GM12878 (cell line): ENCODE measurements around the gene KDM6A. TPM values are rescaled to one million over a fixed set of nuclear protein-coding genes. Genes with fewer than 3 reads are reported as not detected.

Experiments
- ATAC-seq: fragments of 200-7000 bp; cut with Tn5 transposase; 3 replicates; pipeline ENCODE4 v1.9.1; 2020; ENCODE audit warnings: mild to moderate bottlenecking, moderate library complexity
- BruUV-seq: library from RNA; stranded (reverse); fragments of 400-500 nt; replicated peaks from 2 replicates; lab custom pipeline; 2021; lab: Mats Ljungman, UMichigan
- CTCF ChIA-PET: fragments of 300-600 bp; sonication (Branson Sonifier 250); formaldehyde crosslinking; extraction: SDS; loops from one replicate; lab custom pipeline; 2021; ENCODE audit warnings: inconsistent platforms; lab: Yijun Ruan, JAX
- POLR2A ChIA-PET: fragments of 350-600 bp; formaldehyde crosslinking; extraction: SDS; loops from one replicate; lab custom pipeline; 2021; ENCODE audit warnings: inconsistent platforms; lab: Charles Lee
- RAD21 ChIA-PET: fragments of 300-600 bp; sonication (Branson Sonifier 250); formaldehyde crosslinking; loops from one replicate; lab custom pipeline; 2023; ENCODE audit warnings: antibody characterized with exemption; ENCODE audit not compliant: unreplicated experiment; lab: Charles Lee
- SMC1A ChIA-PET: fragments of 300-600 bp; sonication (Branson Sonifier 250); formaldehyde crosslinking; loops from one replicate; lab custom pipeline; 2023; ENCODE audit not compliant: unreplicated experiment, uncharacterized antibody; lab: Charles Lee
- DNase-seq: peaks from one replicate; pipeline ENCODE4 v3.0.0-alpha.2; 2011; ENCODE audit warnings: low read depth, low spot score
- FAIRE-seq: peaks from 3 replicates; lab custom pipeline; 2011; peaks lifted over from hg19 to GRCh38; lab: Jason Lieb, UNC
- H2AFZ ChIP-seq: 2 replicates; pipeline ENCODE4 v1.6.0; 2011; ENCODE audit warnings: low read depth, low read length, control low read depth; ENCODE audit not compliant: control insufficient read depth
- H3K27ac ChIP-seq: 2 replicates; pipeline ENCODE4 v1.5.1; 2011; ENCODE audit warnings: control low read depth; ENCODE audit not compliant: control insufficient read depth, insufficient read depth
- H3K27me3 ChIP-seq, 2 experiments: replicated peaks in 1 of 2; 2 replicates each; pipeline versions ENCODE4 v1.6.0 to v1.6.1; 2011; ENCODE audit warnings: low read length in 1 of 2; ENCODE audit not compliant: control insufficient read depth in 2 of 2, insufficient read depth in 2 of 2
- H3K36me3 ChIP-seq, 2 experiments: 2 replicates each; pipeline ENCODE4 v1.5.1; 2011; ENCODE audit warnings: low read length in 1 of 2; ENCODE audit not compliant: control insufficient read depth in 2 of 2, insufficient read depth in 2 of 2
- H3K4me1 ChIP-seq: 2 replicates; pipeline ENCODE4 v1.6.1; 2011; ENCODE audit warnings: mild to moderate bottlenecking, low read length, moderate library complexity, mixed read lengths; ENCODE audit not compliant: control insufficient read depth, insufficient read depth
- H3K4me2 ChIP-seq: 2 replicates; pipeline ENCODE4 v1.6.0; 2011; ENCODE audit warnings: control low read depth; ENCODE audit not compliant: control insufficient read depth, insufficient read depth
- H3K4me3 ChIP-seq: fragments of 200-600 bp; sonication (generic); 2 replicates; pipeline ENCODE4 v1.5.1; 2016
- H3K79me2 ChIP-seq: 2 replicates; pipeline ENCODE4 v1.6.0; 2011; ENCODE audit warnings: low read length; ENCODE audit not compliant: control insufficient read depth, insufficient read depth
- H3K9ac ChIP-seq: 2 replicates; pipeline ENCODE4 v1.8.0; 2011; ENCODE audit warnings: low read length, control low read depth, mixed read lengths; ENCODE audit not compliant: control insufficient read depth, insufficient read depth
- H3K9me3 ChIP-seq: replicated peaks from 3 replicates; pipeline ENCODE4 v1.5.1; 2011; ENCODE audit warnings: mild to moderate bottlenecking, low read length; ENCODE audit not compliant: control insufficient read depth, insufficient read depth
- H4K20me1 ChIP-seq: 2 replicates; pipeline ENCODE4 v1.6.0; 2011; ENCODE audit not compliant: control insufficient read depth, insufficient read depth
- BRCA1 ChIP-seq: IDR thresholded peaks from 2 replicates; pipeline ENCODE4 v1.6.1; 2011; ENCODE audit warnings: low read depth, low read length, improper control_type of control experiment
- JUND ChIP-seq: IDR thresholded peaks from 2 replicates; pipeline ENCODE4 v1.6.1; 2012; ENCODE audit warnings: low read depth, mild to moderate bottlenecking, low read length, improper control_type of control experiment, moderate library complexity
- NBN ChIP-seq: fragments of 450-650 bp; IDR thresholded peaks from 2 replicates; pipeline ENCODE4 v1.6.1; 2016
- POLR2AphosphoS5 ChIP-seq: IDR thresholded peaks from 2 replicates; pipeline ENCODE4 v1.6.1; 2011; ENCODE audit warnings: mild to moderate bottlenecking, low read length, inconsistent platforms
- RELA ChIP-seq: fragments of 450-650 bp; IDR thresholded peaks from 2 replicates; pipeline ENCODE4 v1.8.0; 2014; ENCODE audit warnings: borderline replicate concordance; ENCODE audit not compliant: partially characterized antibody
- RUNX3 ChIP-seq: IDR thresholded peaks from 2 replicates; pipeline ENCODE4 v1.6.1; 2012; ENCODE audit warnings: low read length, inconsistent platforms
- SMARCA5 ChIP-seq: fragments of 450-650 bp; IDR thresholded peaks from 2 replicates; pipeline ENCODE4 v1.6.1; 2017; ENCODE audit warnings: mild to moderate bottlenecking
- TAF1 ChIP-seq: IDR thresholded peaks from 2 replicates; pipeline ENCODE4 v1.6.1; 2011; ENCODE audit warnings: mild to moderate bottlenecking, low read depth, low read length, borderline replicate concordance
- WGBS: methylation state at CpG from one replicate; pipeline ENCODE4 v1.1.6; 2016; ENCODE audit warnings: low lambda C conversion rate; ENCODE audit not compliant: insufficient replicate concordance, insufficient coverage; ENCODE audit errors: missing lambda C conversion rate; 5-methylcytosine and 5-hydroxymethylcytosine counted together
- in situ Hi-C: fragments of 300-500 bp; cut with MboI; formaldehyde crosslinking; loops from 9 replicates; pipeline ENCODE4 v1.14.3; 2018; ENCODE audit warnings: mixed read lengths
- intact Hi-C: fragments of 100-400 bp; cut with micrococcal nuclease; formaldehyde crosslinking; loops from one replicate; pipeline ENCODE4 v1.14.2; 2022; ENCODE audit not compliant: unreplicated experiment
- polyA plus RNA-seq, 11 experiments: library from polyadenylated mRNA; depleted of rRNA in 4 of 11; unstranded in 6 of 11; stranded (reverse) in 5 of 11; fragments of >200 nt; fragmentation: Nextera tagmentation in 4 of 11; fragmentation: Illumina TruSeq in 1 of 11; extraction: Ambion mirVana in 4 of 11; extraction: Trizol in 1 of 11; gene quantifications; 1 replicate in 1 of 11; 2 replicates in 10 of 11; pipeline versions ENCODE4 v1.2.1 to v1.2.3, GENCODE V29; 2011 to 2016; ENCODE audit warnings: inconsistent platforms in 2 of 11, missing spikeins in 2 of 11, low read depth in 1 of 11
- total RNA-seq, 4 experiments: library from RNA; depleted of rRNA in 3 of 4; stranded (reverse); fragments of >200 nt in 3 of 4; fragmentation: Illumina TruSeq in 1 of 4; extraction: Trizol in 1 of 4; gene quantifications; 2 replicates each; pipeline versions ENCODE4 v1.2.1 to v1.2.3, GENCODE V29; 2013 to 2021
- TF ChIP-seq, protein P1 (sequence below): IDR thresholded peaks from 2 replicates; pipeline ENCODE4 v1.6.1; 2011; ENCODE audit warnings: borderline replicate concordance, low read depth, mild to moderate bottlenecking, moderate library complexity, mixed read lengths, low read length; ENCODE audit not compliant: insufficient read depth; ENCODE audit errors: extremely low read length

The KDM6A gene
- total and polyA plus RNA-seq, 10 of the 15 experiments (the other 5 are each of a cell fraction or from before 2014, with no cell fraction given) = 7.9 to 29.0 (median 20.4) TPM

DNA sequence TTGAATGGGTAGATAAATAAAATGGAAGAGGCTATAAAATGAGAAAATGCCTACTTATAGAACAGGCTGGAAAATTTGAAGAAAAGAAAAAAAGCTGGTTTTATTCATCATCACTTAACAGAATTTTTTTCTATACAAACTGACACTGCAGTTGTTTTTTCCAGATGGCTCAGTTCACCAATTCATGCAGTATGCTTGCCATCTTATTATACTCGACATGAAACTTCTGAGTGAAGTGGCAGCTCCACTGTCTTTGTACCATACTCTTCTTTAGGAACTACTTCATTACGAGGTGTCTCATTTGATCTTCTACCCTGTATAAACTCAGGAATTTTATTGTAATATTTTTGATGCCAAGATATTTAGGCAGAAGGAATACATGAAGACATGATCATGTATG, 153.0 kb downstream of the KDM6A start:
- Histone ChIP-seq H3K9me3 (no peaks in the 10 kb centered on the region), H2AFZ (no peak overlapping the region), H3K4me1 (no peaks in the 10 kb centered on the region), H3K36me3 (no peaks in the 10 kb centered on the region; a peak in 2 of 4 replicates), H3K79me2 (peaks cover 6% of the 10 kb centered on the region), H3K4me2 (no peak overlapping the region), H4K20me1 (no peaks in the 10 kb centered on the region), H3K27me3 (no peaks in the 10 kb centered on the region)
- no TSS peak for BruUV-seq
- SMC1A ChIA-PET = interaction anchor here (0.7 to 1.3 kb wide), 3 partner anchors 12 to 18 kb away, joined by 3 to 4 read pairs (median 3); no protein-coding TSS in a partner anchor
- POLR2A ChIA-PET = no interaction called here
- CTCF ChIA-PET = interaction anchor here (1.6 kb wide), 1 partner anchor 44 kb away, joined by 4 read pairs; no protein-coding TSS in a partner anchor
- 100% methylated on average over 2 of the region's 2 CpGs for WGBS
- ATAC-seq (no peak), DNase-seq (no peak)
- in situ Hi-C loops = no loop called here
- RAD21 ChIA-PET = no interaction called here
- TF ChIP-seq POLR2AphosphoS5 (no peak), JUND (no peak), SMARCA5 (no peak), NBN (no peak), RELA (no peak), RUNX3 (no peak), TAF1 (no peak), BRCA1 (no peak)
- TF ChIP-seq, protein P1, sequence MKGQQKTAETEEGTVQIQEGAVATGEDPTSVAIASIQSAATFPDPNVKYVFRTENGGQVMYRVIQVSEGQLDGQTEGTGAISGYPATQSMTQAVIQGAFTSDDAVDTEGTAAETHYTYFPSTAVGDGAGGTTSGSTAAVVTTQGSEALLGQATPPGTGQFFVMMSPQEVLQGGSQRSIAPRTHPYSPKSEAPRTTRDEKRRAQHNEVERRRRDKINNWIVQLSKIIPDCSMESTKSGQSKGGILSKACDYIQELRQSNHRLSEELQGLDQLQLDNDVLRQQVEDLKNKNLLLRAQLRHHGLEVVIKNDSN = no peak
- TF ChIP-seq, all 136 proteins: peak for 0
- no peak for FAIRE-seq
- H3K9ac ChIP-seq = no peak overlapping the region
- intact Hi-C loops = no loop called here
- no peak overlapping the region for H3K4me3 ChIP-seq
- no peak overlapping the region for H3K27ac ChIP-seq
